ENCODE data around the gene F3. TPM values are rescaled to one million over a fixed set of nuclear protein-coding genes. Genes with fewer than 3 reads are reported as not detected.
"Not testable (repeated sequence)": the region's sequence is repeated elsewhere in the genome, so short reads cannot be mapped to it uniquely, and the experiment has no call there.

Gene F3
- total RNA-seq (2014; rRNA removed; shearing (Covaris generic)), result 13.2 and 13.8 TPM in 2 replicates

- H3K9me3 ChIP-seq (replicated peaks), result no peaks in the 10 kb centered on the region
- H3K27ac ChIP-seq, result peak within 1 kb of the TSS; percentile 81
- DNase-seq, result peak; percentile 88 to 91
- H3K4me1 ChIP-seq, result peaks cover 17% of the 10 kb centered on the region; the same call in 1 of the 2 replicates
- peaks cover 10% of the 10 kb centered on the region; the same call in 1 of the 2 replicates for H3K36me3 ChIP-seq
- peak within 1 kb of the TSS; percentile 99 for H3K4me3 ChIP-seq
- no peaks in the 10 kb centered on the region for H3K27me3 ChIP-seq
Observed at GRCh38 chr1:94541246-94542087, at the start of gene F3. Gene F3, minus strand, starts transcription at chr1:94541759. Its CDS starts 123 bp downstream, at chr1:94541636.

GRCh38 chr1:94590203-94591137 lies 48.9 kb upstream of the F3 start:
- Histone ChIP-seq H3K9me3 (replicated peaks) (no peaks in the 10 kb centered on the region), H3K4me1 (peaks cover 28% of the 10 kb centered on the region), H3K36me3 (no peaks in the 10 kb centered on the region), H3K27ac (no peak overlapping the region), H3K27me3 (no peaks in the 10 kb centered on the region), H3K4me3 (no peak overlapping the region)
- DNase-seq, result no peak

GRCh38 chr1:94589728-94590127 lies 48.2 kb upstream of the F3 start:
- Histone ChIP-seq H3K27me3 (no peaks in the 10 kb centered on the region), H3K9me3 (replicated peaks) (no peaks in the 10 kb centered on the region), H3K4me3 (no peak overlapping the region), H3K27ac (no peak overlapping the region), H3K4me1 (peaks cover 26% of the 10 kb centered on the region), H3K36me3 (no peaks in the 10 kb centered on the region)
- no peak for DNase-seq

GRCh38 chr1:94582565-94582964 lies 41.0 kb upstream of the F3 start:
- no peak for DNase-seq
- Histone ChIP-seq H3K4me1 (peaks cover 27% of the 10 kb centered on the region), H3K4me3 (no peak overlapping the region), H3K36me3 (no peaks in the 10 kb centered on the region), H3K9me3 (replicated peaks) (peaks cover 13% of the 10 kb centered on the region), H3K27me3 (no peaks in the 10 kb centered on the region), H3K27ac (no peak overlapping the region)

- peak; percentile 75 to 81 for DNase-seq
- peak overlapping the region; percentile 70 for H3K27ac ChIP-seq
Observed at GRCh38 chr1:94580367-94581115, 39.0 kb upstream of the F3 start.

GRCh38 chr1:94579876-94580294 lies 38.3 kb upstream of the F3 start:
- Histone ChIP-seq H3K36me3 (no peaks in the 10 kb centered on the region), H3K9me3 (replicated peaks) (peaks cover 17% of the 10 kb centered on the region), H3K27ac (peak overlapping the region; percentile 70), H3K27me3 (no peaks in the 10 kb centered on the region), H3K4me3 (peak overlapping the region; percentile 38), H3K4me1 (peaks cover 10% of the 10 kb centered on the region)
- DNase-seq, result peak; percentile 91 to 93

More at GRCh38 chr1:94580367-94581115, 39.0 kb upstream of the F3 start:
- Histone ChIP-seq H3K36me3 (no peaks in the 10 kb centered on the region), H3K9me3 (replicated peaks) (peaks cover 17% of the 10 kb centered on the region), H3K4me1 (peaks cover 10% of the 10 kb centered on the region), H3K27me3 (no peaks in the 10 kb centered on the region), H3K4me3 (peak overlapping the region; percentile 38)

GRCh38 chr1:94578856-94579255 lies 37.3 kb upstream of the F3 start:
- Histone ChIP-seq H3K36me3 (no peaks in the 10 kb centered on the region), H3K9me3 (replicated peaks) (peaks cover 20% of the 10 kb centered on the region), H3K27ac (no peak overlapping the region), H3K27me3 (no peaks in the 10 kb centered on the region), H3K4me3 (no peak overlapping the region), H3K4me1 (peaks cover 10% of the 10 kb centered on the region)
- no peak for DNase-seq

- H3K27me3 ChIP-seq, H3K4me3 ChIP-seq, DNase-seq, H3K36me3 ChIP-seq, H3K27ac ChIP-seq, H3K4me1 ChIP-seq: not testable (repeated sequence)
- peaks cover 15% of the 10 kb centered on the region; the same call in 1 of the 2 replicates for H3K9me3 ChIP-seq (replicated peaks)
Observed at GRCh38 chr1:94573917-94574316, 32.4 kb upstream of the F3 start.

GRCh38 chr1:94572780-94573179 lies 31.2 kb upstream of the F3 start:
- H3K4me3 ChIP-seq, result no peak overlapping the region
- H3K4me1 ChIP-seq, result no peaks in the 10 kb centered on the region
- H3K36me3 ChIP-seq, result no peaks in the 10 kb centered on the region
- DNase-seq, result no peak
- H3K27ac ChIP-seq, result no peak overlapping the region
- peaks cover 9% of the 10 kb centered on the region; the same call in 1 of the 2 replicates for H3K9me3 ChIP-seq (replicated peaks)
- no peaks in the 10 kb centered on the region for H3K27me3 ChIP-seq

GRCh38 chr1:94570965-94571364 lies 29.4 kb upstream of the F3 start:
- H3K27me3 ChIP-seq, DNase-seq: not testable (repeated sequence)

GRCh38 chr1:94568806-94569205 lies 27.2 kb upstream of the F3 start:
- H3K27me3 ChIP-seq; H3K4me1 ChIP-seq; H3K27ac ChIP-seq; DNase-seq; H3K4me3 ChIP-seq; H3K36me3 ChIP-seq; H3K9me3 ChIP-seq (replicated peaks): not testable (repeated sequence)

More at GRCh38 chr1:94570965-94571364, 29.4 kb upstream of the F3 start:
- H3K27ac ChIP-seq; H3K9me3 ChIP-seq (replicated peaks); H3K4me1 ChIP-seq; H3K4me3 ChIP-seq; H3K36me3 ChIP-seq: not testable (repeated sequence)

GRCh38 chr1:94567975-94568607 lies 26.5 kb upstream of the F3 start:
- not testable (repeated sequence) for H3K27ac ChIP-seq; H3K4me1 ChIP-seq; DNase-seq; H3K27me3 ChIP-seq; H3K4me3 ChIP-seq; H3K36me3 ChIP-seq; H3K9me3 ChIP-seq (replicated peaks)

- not testable (repeated sequence) for H3K27ac ChIP-seq; H3K27me3 ChIP-seq; H3K4me3 ChIP-seq; H3K9me3 ChIP-seq (replicated peaks); H3K4me1 ChIP-seq; DNase-seq; H3K36me3 ChIP-seq
Observed at GRCh38 chr1:94566436-94566835, 24.9 kb upstream of the F3 start.

GRCh38 chr1:94565901-94566300 lies 24.3 kb upstream of the F3 start:
- no peak for DNase-seq
- H3K9me3 ChIP-seq (replicated peaks), result peaks cover 3% of the 10 kb centered on the region; the same call in 1 of the 2 replicates
- H3K27me3 ChIP-seq, result no peaks in the 10 kb centered on the region
- no peak overlapping the region for H3K27ac ChIP-seq
- peaks cover 8% of the 10 kb centered on the region; the same call in 1 of the 2 replicates for H3K4me1 ChIP-seq
- no peak overlapping the region for H3K4me3 ChIP-seq
- H3K36me3 ChIP-seq, result no peaks in the 10 kb centered on the region

All from SJCRH30 (cell line).